LoVo (cell line): ENCODE measurements around the gene DPRX.
"Not testable (repeated sequence)": the region's sequence is repeated elsewhere in the genome, so short reads cannot be mapped to it uniquely, and the experiment has no call there.

Experiments
- DNase-seq: peaks from one replicate; pipeline ENCODE4 v3.0.0-alpha.2; 2016; ENCODE audit warnings: low spot score

Gene DPRX

DNA sequence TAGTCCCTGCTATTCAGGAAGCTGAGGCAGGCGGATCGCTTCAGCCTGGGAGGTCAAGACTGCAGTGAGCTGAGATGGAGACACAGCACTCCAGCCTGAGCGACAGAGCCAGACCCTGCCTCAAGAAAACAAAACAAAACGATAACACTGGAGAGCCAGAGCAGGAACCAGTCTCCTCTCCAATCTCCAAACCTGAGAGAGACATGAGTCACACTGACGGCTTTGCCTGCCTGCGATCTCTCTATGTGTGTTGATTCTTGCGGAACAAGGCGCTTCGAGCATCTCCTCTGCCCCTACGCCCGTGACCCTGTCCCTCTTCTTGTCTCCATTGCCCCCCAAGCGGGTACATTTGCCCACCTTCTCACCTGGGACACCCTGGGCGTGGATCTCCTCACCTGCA lies 15.6 kb downstream of the DPRX start:
- DNase-seq: no peak

GRCh38 chr19:53647792-53648191 lies 16.0 kb downstream of the DPRX start:
- DNase-seq: no peak

- DNase-seq: no peak
Measured at GRCh38 chr19:53649746-53650593, 18.2 kb downstream of the DPRX start.

DNA sequence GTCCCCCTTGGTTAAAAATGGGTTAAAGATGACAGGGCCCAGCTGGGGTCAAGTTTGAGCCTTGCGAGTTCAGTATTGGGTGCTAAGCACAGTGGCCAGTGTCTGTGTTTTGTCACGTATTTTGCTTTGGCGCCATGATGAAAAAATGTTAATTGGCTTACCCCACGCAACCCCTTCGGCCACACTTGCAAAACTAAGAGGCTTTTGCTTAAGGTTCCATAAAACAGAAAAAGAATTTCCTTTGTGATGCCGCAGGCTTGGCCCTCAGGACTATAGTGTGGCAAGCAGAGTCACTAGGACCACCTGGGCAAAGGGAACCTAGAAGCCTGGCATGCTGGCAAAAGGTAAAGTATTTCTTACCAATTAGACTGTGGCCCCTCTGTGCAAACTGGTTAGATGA lies 20.7 kb downstream of the DPRX start:
- DNase-seq: no peak

DNA sequence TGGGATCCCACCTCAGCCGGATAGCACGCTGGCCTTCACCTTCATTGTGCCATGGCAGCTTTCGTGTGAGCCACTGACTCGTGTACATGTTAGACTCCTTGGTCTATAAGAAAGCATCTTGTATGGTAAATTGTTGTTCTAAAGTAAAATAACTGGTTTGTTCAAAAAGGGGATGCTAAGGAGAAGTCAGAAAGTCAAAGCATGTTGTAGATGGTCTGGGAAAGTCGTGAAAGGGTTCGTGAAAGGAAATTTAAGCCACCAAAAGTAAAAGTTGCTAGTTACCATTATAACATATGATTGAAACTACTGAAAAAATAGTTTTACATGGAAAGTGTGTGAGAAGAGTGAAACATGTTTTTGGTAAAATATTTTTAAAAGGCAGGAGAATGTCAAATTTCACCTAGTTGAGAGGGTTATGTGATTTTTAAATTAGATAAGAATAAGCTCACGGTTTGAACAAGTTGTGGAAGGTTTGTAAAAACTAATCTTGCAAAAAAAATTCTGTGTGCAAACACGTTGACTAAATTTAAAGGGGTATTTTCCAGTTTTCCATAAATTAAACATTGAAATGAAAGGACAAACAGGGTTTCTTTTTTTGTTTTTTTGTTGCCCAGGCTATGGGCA lies 23.4 kb downstream of the DPRX start:
- no peak for DNase-seq

- DNase-seq: no peak
Measured at GRCh38 chr19:53657330-53657729, 25.5 kb downstream of the DPRX start.

DNA sequence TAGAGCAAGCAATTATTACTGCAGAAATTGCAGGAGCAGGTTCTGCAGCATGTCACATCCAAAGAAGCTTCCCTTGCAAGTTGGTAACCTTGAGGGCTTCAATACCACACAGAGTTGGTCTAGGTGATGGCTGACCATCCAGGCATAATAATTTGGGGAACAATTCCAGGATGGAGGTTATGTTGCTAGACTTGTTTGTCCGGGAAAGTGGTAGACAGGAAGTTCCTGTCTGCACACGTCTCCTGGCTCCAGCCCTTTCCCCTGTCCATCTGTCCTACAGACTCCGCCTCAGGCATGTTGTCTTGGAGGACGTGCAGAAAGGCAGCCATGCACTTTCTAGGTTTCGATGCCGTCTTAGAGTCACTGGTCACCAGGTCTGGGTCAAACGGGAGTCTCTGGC lies 26.0 kb downstream of the DPRX start:
- no peak for DNase-seq

DNA sequence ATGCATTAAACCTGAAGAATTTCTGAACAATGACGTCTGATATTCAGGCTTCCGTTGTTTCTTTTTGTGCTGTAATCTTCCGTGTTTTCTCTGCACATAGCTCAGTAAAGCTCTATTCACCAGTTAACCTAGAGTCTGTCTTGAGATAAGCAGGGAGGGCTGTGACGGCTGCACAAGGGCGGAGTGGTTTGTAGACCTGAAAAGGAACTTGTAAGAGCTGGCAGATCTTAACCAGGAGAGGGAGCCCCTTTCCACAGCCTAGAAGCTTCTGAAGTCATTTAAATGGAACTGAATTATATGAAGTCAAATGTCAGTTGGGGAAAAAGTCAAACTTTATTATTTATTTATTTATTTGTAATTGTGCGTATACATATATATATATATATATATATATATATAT lies 27.5 kb downstream of the DPRX start:
- peak; percentile 15 for DNase-seq

- no peak for DNase-seq
Measured at GRCh38 chr19:53660584-53660983, 28.8 kb downstream of the DPRX start.

DNA sequence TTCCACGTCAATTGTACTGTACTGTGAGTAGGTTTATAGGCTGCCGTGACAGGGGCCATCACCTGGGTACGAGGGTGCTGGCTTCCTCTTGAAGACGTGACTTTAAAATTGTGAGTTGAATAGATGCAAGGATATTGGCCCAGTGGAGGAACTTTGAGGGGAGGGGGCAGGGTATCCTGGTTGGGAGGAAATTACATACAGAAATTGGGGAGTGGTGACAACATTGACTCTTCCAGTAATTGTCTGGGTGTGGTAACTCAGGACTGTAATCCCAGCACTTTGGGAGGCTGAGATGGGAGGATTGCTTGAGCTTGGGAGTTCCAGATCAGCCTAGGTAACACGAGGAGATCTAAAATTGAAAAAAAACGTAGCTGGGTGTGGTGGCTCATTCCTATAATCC lies 30.4 kb downstream of the DPRX start:
- no peak for DNase-seq

DNA sequence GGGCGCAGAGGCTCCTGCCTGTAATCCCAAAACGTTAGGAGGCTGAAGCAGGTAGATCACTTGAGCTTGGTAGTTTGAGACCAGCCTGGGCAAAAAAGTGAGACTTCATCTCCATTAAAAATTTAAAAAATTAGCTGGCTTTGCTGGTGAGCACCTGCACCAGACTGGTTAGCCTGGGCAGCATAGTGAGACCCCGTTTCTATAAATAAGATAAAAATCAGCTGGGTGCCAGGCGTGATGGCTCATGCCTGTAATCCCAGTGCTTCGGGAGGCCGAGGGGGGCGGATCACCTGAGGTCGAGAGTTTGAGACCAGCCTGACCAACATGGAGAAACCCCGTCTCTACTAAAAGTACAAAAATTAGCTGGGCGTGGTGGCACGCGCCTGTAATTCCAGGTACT lies 32.4 kb downstream of the DPRX start:
- no peak for DNase-seq

DNA sequence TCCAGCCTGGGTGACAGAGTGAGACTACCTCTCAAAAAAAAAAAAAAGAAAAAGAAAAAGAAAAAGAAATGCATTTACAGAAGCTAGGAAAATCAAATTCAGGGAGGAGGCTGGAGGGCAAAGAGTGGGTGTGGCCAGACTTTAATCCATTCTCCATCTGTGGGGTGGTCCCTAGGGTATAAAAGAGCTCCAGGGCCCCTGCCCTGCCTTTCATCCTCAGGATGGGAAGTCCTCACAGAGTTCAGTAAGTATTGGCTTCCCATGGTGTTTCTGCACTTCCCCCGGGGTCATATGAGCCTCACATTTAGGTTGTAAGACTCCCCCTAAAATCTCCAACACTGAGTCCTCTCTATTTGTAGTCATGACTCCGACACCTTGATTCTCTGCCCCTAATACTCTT lies 33.0 kb downstream of the DPRX start:
- no peak for DNase-seq

GRCh38 chr19:53666331-53666730 lies 34.5 kb downstream of the DPRX start:
- DNase-seq: not testable (repeated sequence)

DNA sequence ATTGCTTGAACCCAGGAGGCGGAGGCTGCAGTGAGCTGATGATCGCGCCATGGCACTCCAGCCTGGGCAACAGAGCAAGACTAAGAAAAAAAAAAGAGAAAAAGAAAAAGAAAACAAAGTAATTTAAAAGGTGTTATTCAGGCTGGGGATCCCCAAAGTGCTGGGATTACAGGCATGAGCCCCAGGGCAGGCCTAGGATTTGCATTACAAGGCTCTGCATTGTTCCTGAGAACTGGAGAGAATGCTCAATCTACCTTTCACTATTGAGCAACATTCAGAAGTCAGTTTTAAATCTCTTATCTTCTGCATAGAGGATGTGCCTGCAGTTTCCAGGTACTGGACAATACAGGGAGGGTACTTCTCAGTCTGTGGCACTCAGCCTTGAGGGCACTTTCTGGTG lies 37.0 kb downstream of the DPRX start:
- DNase-seq: not testable (repeated sequence)

GRCh38 chr19:53670345-53670744 lies 38.5 kb downstream of the DPRX start:
- DNase-seq: no peak

DNA sequence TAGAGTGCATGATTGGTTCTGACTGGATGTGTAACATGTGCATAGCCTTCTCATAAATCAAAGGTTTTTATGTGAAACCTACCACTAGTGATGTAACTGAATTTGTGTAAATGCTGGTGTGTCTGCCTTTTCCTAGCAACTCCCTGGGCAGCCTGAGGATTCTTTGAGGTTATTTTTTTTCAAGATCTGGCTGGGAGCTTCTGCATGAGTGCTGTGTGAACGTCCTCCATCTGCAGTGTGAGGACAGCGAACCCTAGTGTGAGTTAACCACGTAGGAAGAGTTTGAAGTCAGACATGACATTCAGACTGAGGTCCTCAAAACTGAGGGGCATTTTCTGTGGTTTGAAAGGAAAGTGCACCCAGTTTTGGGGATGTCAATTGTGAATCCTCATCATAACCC lies 39.9 kb downstream of the DPRX start:
- DNase-seq: no peak
